GM21526 (cell line): ENCODE results near the gene SNX25.
"Not testable (repeated sequence)": the region's sequence is repeated elsewhere in the genome, so short reads cannot be mapped to it uniquely, and the experiment has no call there.

ENCODE experiments used
- ATAC-seq: cut with Tn5 transposase; IDR thresholded peaks from one replicate; pipeline ENCODE4 v1.9.1; 2021; ENCODE audit warnings: moderate library complexity; ENCODE audit not compliant: unreplicated experiment, low FRiP score

The SNX25 gene

DNA sequence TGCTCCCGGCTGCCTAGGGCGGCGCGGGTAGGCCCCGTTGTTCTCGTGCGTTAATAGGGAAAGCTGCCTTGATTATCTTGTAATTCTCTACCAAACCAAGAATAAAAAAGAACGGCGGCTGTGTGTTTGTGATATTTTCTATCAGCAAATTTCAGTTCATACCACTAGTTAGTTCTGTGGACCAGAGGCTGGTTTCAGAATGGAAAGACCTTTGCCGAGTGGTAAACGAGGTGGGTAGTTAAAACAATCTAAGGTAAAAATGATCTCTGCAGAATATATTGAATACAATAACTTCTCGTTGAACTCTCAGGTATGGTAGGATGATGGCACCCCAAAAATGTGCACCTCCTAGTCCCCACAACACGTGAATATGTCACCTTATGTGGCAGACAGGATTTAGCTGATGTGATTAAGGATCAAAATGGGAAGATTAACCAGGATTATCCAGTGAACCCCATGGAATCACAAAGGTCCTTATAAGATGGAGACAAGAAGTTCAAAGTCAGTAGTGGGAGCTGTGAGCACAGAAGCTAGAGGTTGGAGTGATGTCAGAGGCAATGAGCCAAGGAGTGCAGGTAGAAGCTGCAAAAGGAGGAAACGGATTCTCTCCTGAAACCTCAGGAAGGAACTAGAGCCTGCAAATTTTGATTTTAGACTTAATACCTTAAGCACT is 5.0 kb upstream of the SNX25 start:
- no peak for ATAC-seq

DNA sequence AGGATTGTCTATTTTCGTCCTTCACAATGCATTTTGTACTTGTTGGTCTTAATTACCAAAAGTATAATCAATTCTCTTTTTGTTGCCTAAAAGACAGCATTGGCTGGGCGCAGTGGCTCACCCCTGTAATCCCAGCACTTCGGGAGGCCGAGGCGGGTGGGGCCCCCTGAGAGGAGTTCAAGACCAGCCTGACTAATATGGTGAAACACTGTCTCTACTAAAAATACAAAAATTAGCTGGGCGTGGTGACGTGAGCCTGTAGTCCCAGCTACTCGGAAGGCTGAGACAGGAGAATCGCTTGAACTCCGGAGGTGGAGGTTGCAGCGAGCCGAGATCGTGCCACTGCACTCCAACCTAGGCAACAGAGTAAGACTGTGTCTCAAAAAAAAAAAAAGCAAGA is 4.3 kb upstream of the SNX25 start:
- not testable (repeated sequence) for ATAC-seq

DNA sequence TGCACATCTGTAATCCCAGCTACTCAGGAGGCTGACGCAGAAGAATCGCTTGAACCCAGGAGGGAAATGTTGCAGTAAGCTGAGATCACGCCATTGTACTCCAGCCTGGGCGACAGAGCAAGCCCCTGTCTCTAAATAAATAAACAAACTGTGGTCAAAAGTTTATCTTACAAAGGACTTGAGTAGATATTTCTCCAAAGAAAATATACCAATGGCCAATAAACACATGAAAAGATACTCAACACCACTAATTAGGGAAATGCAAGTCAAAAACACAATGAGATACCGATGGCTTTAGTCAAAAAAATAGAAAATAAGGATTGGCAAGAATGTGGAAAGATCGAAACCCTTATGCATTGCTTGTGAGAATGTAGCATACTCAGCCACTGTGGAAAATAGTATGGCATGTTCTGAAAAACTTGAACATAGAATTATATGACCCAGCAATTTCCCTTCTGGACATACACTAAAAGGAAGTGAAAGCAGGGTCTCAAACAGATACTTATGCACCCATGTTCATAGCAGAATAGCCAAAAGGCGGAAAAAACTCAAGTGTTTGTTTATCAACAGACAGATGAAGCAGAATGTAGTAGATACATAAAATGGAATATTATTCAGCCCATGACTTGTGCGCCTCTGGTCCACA is 3.6 kb upstream of the SNX25 start:
- no peak for ATAC-seq

DNA sequence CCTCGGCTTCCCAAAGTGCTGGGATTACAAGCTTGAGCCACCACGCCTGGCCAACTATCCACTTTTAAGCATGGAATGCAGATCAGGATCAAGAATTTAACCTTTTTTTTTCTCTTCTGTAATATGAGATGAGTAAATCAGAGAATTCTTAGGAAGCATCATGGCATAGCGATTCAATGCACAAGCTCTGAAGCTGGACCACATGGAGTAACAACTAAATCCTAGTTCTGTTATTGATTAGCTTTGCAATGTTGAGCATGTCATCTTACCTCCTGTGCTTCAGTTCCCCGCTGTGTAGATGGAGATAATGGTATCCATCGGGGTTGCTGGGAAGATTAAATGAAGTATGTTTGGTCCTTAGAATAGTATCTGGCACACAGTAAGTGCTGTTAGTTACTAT is 1.9 kb upstream of the SNX25 start:
- ATAC-seq: no peak

DNA sequence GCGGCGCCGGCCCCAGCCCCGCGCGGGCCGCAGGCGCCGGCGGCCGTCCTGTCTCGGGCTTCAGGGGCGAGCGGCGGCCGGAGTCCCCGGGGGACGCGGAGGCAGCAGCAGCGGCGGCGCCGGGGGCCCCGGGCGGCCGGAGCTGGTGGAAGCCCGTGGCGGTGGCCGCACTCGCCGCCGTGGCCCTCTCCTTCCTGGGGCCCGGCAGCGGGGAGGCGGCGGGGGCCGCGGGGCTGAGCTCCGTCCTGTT is 379 bp downstream of the SNX25 start:
- ATAC-seq: peak; percentile 12

DNA sequence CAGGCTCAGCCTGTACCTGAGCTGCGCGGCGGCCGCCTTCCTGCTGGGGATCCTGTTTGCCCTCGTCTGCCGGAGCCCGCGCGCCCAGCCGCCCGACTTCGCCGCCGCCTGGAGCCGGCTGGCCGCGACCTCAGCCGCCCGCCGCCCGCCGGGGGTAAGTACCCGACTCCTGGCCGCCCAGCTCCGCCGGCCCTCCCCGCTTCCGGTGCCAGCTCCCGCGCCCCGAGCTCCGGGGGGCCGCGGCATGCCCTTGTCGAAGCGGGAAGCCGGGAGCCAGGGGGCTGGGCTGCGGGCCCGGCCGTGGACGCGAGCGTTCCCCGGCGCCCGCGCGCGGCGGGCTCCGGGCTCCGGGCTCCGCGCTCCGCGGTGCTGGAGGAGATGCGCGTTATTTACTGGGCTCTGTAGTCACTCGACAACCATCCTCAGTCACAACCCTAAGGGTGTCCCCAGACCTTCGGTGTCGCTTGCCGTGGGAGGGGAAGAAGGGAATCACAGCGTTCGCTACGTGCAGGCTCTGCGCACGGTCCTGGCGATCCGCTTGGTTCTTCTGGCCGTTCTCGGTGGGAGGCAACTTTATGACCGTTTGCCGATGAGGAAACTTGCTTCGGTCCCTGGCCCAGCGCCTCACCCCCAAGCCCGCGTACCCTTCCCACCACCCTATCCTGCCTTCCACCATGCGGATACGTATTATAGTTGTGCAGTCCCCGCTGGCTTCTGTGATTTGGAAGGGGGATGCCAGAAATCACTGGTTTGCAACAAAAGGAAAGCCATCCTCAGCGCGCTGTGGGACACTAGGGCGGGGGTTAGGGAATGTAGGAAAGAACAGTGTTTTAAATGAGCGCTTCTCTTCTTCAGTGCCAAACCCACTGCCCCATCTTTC is 944 bp downstream of the SNX25 start:
- peak; percentile 5 for ATAC-seq

DNA sequence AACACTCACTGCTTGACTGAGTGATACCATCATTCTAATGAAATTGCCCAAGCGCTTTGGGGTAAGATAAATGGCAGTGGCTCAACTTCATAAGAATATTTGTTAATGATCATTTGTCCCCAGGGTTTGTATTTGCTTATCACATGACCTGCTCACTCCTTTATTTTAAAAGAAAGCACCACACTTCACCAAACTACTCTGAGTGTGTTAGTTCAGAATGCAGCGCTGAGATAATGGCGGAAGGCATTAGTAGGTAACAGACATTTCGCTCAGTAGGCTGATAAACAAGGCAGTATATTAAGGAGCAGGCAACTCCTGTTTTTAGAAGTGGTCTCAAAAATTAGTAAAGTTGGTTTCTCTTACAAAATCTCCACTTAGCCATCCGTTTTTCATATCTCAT is 1.6 kb downstream of the SNX25 start:
- ATAC-seq: no peak

DNA sequence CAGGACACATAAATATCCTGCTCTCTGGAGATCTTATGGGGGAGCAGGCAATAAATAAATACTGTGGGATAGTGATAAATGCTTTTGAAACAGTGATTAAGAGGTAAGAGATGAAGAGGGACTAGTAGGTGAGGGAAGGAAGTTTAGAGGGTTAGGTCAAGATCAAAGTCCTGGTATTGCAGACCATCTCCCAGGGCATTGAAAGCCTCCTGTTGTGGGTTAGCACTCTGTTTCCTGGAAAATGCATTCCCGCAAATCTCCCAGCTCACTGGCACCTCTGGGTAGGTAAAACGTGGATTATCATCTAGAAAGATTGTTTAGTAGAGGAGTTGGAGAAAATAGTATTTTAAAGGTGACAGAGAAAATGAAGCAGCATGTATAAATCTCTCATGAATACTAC is 2.2 kb downstream of the SNX25 start:
- no peak for ATAC-seq

DNA sequence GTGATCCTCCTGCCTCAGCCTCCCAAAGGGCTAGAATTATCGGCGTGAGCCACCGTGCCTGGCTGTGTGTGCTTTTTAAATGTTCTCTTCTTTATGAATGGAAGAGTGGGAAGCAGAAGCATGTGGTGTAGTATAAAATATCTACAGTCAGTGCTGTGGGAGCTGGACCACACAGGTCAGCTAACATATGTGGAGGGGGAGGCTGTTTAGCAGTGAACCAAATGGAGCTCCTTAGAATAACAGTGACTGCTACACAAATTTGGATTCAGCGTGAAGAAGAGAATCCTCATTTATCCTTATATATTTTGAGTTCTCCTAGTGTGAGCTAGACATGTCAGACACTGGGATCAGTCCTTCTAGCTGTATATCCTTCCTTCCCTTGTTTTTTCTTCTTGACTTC is 3.2 kb downstream of the SNX25 start:
- no peak for ATAC-seq

DNA sequence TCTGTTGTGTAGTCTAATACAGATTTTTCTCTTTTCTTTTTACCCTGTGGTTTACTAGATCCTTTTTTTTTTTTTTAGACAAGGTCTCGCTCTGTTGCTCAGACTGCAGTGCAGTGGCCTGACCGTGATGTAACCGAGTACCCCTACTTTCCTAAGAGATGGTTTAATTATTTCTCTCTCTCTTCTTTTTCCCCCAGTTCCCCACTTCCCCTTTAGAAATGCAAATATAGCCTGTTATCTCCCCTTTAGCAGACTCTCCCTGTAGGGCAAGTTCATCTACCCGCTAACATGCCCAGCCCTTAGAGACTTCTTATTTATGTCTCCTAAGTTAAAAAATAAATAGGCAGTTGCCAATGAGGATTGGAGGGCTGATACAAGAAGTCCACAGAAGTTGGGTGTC is 4.5 kb downstream of the SNX25 start:
- ATAC-seq: peak; percentile 29

DNA sequence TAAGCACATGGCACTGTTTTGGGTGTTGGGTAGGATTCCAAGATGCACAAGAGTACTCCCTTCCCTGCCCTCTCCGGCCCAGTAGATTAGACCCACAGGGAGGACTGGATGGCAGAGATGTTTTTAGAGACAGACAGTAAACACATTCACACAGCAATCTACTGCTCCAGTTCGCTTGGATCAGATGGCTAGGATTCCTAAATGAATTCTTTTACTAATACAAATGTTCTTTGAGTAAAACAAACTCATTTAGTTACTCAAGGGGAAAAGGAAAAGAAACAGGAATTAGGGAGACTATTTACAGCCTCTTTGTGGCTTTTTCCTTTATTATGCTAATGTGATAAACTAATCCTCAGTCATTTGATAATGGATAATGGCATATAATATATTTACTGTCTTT is 5.9 kb downstream of the SNX25 start:
- ATAC-seq: no peak

DNA sequence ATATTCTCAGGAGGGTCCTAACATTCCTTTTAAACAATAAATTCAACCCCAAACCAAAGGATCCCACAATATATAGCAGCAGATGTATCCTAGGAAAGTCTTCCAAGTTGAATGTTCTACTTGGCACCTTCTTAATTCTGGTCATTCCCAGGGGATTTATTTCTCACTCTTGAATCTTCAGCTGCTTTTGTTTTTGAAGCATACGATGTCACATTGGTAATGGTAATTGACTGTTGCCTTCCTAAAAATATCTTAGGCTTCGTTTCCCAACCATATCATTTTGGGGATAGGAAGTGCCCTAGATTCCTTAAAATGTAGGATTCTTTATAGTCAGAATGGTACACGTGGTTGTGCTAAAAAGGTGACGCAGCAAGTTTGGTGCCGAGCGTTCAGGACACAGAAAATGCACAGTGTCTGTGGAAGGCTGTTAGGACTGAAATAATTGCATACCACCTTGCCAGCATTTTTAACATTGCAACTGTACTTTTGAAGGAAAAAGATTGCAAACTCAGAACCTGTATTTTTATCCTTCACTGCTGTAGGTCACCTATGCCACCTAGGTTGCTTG is 8.1 kb downstream of the SNX25 start:
- no peak for ATAC-seq

DNA sequence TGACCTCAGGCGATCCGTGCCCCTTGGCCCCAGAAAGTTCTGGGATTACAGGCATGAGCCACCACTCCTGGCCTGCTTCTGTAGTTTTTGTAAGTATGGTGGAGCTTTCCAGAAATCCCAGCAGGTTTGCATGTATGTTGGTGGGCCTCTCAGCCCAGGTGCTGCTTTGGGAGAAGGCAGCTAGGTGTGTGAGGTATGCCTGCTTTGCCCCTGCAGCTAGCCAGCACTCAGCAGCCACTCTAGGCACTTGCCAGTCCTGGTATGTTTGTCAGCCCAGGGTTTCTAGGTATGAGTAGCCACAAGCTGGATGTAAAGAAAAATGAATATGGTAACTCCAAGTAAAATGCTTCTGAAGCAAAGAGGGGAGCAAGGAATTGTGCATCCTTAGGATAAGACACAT is 8.9 kb downstream of the SNX25 start:
- no peak for ATAC-seq

DNA sequence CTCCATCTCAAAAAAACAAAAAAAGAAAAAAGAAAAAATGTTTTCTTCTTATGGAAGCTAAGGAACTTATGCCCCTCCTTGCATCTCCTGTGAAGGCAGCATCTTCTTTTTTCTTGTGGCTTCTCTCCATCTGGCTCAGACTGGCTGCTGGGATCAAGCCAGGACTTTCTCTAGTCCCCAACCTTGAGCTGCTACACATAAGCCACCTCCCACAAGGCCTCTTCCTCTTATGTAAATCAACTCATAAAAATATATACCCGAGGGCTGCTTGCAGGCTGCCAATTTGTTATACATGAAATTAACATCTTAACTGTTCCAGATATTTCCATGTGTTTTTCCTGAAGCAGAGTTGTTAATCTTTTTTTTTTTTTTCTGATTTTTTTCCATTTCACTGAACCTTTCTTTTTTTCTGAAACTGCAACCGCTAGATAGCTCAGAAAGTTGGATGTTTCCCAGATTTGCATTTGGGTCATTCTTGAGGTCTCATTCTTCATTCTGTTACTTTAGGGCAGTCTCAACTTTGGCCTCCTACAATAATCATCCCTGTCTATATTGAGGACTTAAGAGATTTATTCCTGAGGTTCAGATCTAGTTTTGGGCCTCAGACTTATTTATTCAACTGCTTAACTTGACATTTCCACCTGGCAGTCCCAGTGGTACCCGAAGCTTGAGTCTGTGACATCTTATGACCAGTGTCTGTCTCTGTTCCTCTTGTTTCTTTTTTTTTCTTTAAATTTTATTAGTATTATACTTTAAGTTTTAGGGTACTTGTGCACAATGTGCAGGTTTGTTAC is 10.3 kb downstream of the SNX25 start:
- ATAC-seq: peak; percentile 67

DNA sequence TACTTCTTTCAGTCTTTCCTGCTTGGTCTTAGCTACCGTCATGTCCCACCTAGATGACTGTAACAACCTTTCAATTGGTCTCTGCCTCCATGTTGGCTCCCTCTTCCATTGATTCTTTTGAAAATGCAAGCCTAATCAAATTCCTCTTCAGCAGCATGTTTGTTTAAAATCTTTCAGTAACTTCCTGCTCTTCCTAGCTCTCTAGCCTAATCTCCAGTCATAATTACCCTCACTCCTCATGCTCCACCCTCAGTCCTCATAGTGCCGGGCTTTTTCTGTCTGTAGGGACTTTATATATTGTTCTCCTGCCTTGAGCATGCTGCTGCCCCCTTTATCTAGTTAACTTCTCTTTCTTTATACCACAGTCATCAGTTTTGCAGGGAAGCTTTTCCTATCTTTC is 12.1 kb downstream of the SNX25 start:
- no peak for ATAC-seq

DNA sequence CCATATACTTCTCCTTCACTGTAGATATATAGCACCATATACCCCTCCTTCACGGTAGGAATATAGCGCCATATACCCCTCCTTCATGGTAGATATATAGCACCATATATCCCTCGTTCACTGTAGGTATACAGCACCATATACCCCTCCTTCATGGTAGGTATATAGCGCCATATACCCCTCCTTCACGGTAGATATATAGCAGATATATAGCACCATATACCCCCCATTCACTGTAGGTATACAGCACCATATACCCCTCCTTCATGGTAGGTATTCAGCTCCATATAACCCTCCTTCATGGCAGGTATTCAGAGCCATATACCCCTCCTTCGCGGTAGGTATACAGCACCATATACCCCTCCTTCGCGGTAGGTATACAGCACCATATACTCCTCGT is 12.5 kb downstream of the SNX25 start:
- ATAC-seq: no peak

DNA sequence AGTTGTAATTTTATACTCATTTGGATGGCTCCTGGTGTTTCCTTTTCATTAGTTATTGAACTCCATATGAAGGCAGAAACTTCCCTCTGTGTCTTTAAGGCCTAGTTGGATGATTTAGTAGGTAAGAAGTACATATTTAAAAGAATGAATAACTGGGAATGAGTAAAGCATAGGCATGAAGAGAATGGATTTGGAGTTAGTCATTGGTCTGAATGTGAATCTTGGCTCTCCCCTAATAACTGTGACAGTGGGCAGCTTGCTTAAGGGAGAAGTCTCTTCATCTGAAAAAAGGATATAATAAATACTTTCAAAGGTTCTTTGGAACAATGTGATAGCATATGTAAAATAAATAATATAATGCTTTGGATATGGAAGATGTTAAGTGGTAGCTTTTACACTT is 13.2 kb downstream of the SNX25 start:
- no peak for ATAC-seq

DNA sequence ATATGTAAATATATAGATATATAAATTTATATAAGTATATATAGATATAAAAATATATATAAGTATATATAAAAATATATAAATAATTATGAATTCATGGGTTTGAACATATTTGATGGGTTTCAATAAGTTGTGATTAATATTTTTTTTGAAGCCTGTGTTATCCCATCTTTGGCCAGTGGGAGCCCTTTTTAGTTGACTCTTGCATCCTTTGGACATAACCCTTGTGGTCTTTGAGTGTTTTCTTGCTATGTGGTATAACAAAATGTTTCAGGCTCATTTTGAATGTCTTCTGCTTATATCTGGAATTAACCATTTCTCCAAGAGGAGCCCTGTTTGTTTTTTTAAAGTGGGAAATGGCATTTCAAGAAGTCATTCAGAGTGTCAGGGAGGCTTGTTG is 15.2 kb downstream of the SNX25 start:
- no peak for ATAC-seq

DNA sequence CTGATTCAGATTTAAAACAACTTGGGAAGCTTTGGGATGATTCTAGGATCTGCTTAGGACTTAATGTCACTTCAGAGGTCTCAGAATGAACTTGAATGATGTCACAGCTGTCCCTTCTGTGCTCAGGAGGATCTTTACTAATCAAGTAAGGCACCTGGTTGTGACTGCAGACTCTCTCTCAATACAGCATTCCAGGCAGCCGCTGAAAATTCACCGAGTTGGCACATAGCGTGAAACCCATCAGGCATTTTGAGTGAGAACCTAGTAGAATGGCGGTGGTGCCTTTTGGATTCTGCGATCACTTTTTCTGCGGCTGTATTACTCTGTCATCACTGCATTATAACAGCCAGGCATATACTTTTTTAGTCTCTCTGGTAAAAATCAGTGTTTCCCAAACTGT is 16.5 kb downstream of the SNX25 start:
- ATAC-seq: no peak

DNA sequence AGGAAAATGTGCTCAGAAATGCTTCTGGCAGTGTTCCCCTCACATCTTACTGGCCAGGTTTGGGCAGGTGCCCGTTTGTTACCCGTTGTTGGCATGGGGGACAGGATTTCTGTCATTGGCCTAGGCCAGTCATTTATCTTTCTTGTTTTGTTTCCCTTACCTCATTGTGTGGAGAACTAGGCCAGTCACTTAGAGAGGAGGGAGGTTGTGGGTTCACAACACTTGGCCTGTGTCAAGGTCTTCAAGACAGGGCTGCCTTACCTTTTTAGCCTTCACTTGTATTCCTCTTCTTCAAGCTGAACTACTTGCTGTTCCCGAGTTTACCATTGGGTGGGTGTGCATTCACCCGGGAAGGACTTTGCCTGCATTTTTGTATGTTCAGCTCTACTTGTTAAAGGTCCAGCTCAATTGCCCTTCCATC is 17.7 kb downstream of the SNX25 start:
- no peak for ATAC-seq
